Cardiac septum (tissue), 1 donor: Measurements from ENCODE around the gene C19orf73. TPM values are rescaled to one million over a fixed set of nuclear protein-coding genes. Genes with fewer than 3 reads are reported as not detected.
A peak's percentile ranks its signal among the peaks of the same experiment; 100 is the strongest.
"Not testable (repeated sequence)": the region's sequence is repeated elsewhere in the genome, so short reads cannot be mapped to it uniquely, and the experiment has no call there.

ENCODE experiments used
- DNase-seq: peaks from one replicate; pipeline ENCODE4 v3.0.0-alpha.2; 2020; ENCODE audit warnings: low spot score
- intact Hi-C: fragments of 100-400 bp; cut with DNase I; formaldehyde crosslinking; loops from one replicate; pipeline ENCODE4 v1.14.0; 2022
- total RNA-seq: library from RNA; stranded (reverse); fragmentation: NEBNext Ultra II Directional; extraction: Animal tissue kit (Norgen Biotek cat#: 25700); gene quantifications from one replicate; pipeline ENCODE4 v1.2.1, GENCODE V29; 2021
- donor health status: DM: no; HTN: no; CAD: no.

Gene C19orf73
- total RNA-seq, 1 donor from 2014 or later = 1.0 TPM

GRCh38 chr19:49084206-49085019 lies 34.5 kb downstream of the C19orf73 start:
- no peak for DNase-seq
- intact Hi-C loops = no loop called here

- no peak for DNase-seq
- intact Hi-C loops = no loop called here
Observed at GRCh38 chr19:49081273-49081672, 37.7 kb downstream of the C19orf73 start.

GRCh38 chr19:49080392-49080791 lies 38.6 kb downstream of the C19orf73 start:
- DNase-seq = no peak
- intact Hi-C loops = no loop called here

DNA sequence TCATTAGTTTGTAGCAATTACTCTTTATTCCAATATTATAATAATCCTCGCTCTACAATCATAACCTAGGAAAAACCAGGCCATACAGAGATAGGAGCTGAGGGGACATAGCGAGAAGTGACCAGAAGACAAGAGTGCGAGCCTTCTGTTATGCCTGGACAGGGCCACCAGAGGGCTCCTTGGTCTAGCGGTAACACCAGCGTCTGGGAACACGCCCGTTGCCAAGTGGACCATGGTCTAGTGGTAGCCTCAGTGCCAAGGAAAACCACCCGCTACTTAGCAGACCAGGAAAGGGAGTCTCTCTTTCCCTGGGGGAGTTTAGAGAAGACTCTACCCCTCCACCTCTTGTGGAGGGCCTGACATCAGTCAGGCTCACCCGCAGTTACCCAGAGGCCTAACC lies 44.1 kb downstream of the C19orf73 start:
- intact Hi-C loops = not testable (repeated sequence)

DNA sequence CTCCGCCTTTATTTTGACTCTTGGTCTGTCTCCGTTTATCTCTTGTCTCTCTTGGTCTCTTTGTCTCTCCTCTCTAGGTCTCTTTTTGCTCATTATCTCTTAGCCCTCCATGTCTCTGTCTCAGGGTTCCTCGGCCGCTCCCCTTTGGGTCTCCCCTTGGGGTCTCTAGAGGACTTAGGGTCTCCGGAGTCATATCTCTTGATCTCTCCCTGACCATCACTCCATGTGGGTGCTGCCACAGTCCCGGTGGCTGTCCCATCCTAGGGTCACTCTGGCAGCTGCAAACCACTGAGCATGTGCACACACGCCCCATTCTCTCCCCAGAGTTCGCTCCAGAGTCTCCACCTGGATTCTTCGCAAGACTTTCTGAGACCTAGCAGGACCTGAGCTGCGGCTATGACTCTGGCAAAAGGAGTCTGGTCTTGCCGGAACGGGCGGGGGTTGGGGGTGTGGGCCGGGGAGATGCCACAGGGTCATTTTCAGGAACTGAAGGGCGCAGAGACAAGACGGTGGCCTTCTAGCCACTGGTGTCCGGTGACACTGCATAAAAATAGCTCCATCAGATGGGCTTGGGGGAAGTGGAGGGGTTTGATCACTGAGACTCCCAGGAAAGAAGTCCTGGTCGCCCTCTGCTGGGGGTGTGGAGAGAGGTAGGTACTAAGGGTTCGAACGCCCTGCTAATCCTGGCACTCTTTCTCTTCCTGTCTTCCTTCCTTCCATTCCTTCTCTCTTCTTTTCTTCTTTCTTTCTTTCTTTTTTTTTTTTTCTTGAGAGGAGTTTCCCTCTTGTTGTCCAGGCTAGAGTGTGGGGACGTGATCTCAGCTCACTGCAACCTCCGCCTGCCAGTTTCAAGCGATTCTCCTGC lies 45.2 kb downstream of the C19orf73 start:
- intact Hi-C loops = no loop called here
- no peak for DNase-seq

More for the DNA sequence above, 44.1 kb downstream of the C19orf73 start:
- DNase-seq = peak; percentile 80

GRCh38 chr19:49071860-49072547 lies 46.9 kb downstream of the C19orf73 start:
- intact Hi-C loops = no loop called here
- no peak for DNase-seq

GRCh38 chr19:49070416-49070815 lies 48.5 kb downstream of the C19orf73 start:
- intact Hi-C loops = no loop called here
- no peak for DNase-seq

GRCh38 chr19:49069026-49069425 lies 49.9 kb downstream of the C19orf73 start:
- intact Hi-C loops = no loop called here
- DNase-seq = no peak

Other genes with a start within 250 kb of the C19orf73 start
- 87.0 TPM for gene PPP1R15A, start 246.7 kb downstream of the C19orf73 start, total RNA-seq
- 0.67 TPM for gene TULP2, start 220.4 kb downstream of the C19orf73 start, total RNA-seq
- 276 TPM for gene NUCB1, start 218.8 kb downstream of the C19orf73 start, total RNA-seq
- not detected for gene DHDH, start 185.4 kb downstream of the C19orf73 start, total RNA-seq
- gene BAX, start 164.3 kb downstream of the C19orf73 start, total RNA-seq = 25.6 TPM
- 827 TPM for gene FTL, start 153.8 kb downstream of the C19orf73 start, total RNA-seq
- gene GYS1, start 125.8 kb downstream of the C19orf73 start, total RNA-seq = 175 TPM
- 39.2 TPM for gene RUVBL2, start 125.3 kb downstream of the C19orf73 start, total RNA-seq
- gene LHB, start 102.1 kb downstream of the C19orf73 start, total RNA-seq = not detected
- gene CGB3, start 94.8 kb downstream of the C19orf73 start, total RNA-seq = not detected
- not detected for gene CGB2, start 87.3 kb downstream of the C19orf73 start, total RNA-seq
- not detected for gene CGB1, start 82.2 kb downstream of the C19orf73 start, total RNA-seq
- gene CGB5, start 75.3 kb downstream of the C19orf73 start, total RNA-seq = not detected
- not detected for gene CGB8, start 70.0 kb downstream of the C19orf73 start, total RNA-seq
- gene CGB7, start 61.4 kb downstream of the C19orf73 start, total RNA-seq = not detected
- gene NTF4, start 54.3 kb downstream of the C19orf73 start, total RNA-seq = not detected
- gene KCNA7, start 46.4 kb downstream of the C19orf73 start, total RNA-seq = 0.27 TPM
- 137 TPM for gene SNRNP70, start 33.7 kb downstream of the C19orf73 start, total RNA-seq
- 24.7 TPM for gene LIN7B, start 4.8 kb downstream of the C19orf73 start, total RNA-seq
- 10.1 TPM for gene PPFIA3, start 401 bp upstream of the C19orf73 start, total RNA-seq
- gene HRC, start 36.3 kb upstream of the C19orf73 start, total RNA-seq = 907 TPM
- gene TRPM4, start 38.6 kb upstream of the C19orf73 start, total RNA-seq = 44.1 TPM
- gene SLC6A16, start 206.0 kb upstream of the C19orf73 start, total RNA-seq = 0.67 TPM
- gene CD37, start 216.3 kb upstream of the C19orf73 start, total RNA-seq = 4.8 TPM
- 39.9 TPM for gene TEAD2, start 243.3 kb upstream of the C19orf73 start, total RNA-seq
- not detected for gene DKKL1, start 244.7 kb upstream of the C19orf73 start, total RNA-seq